HG03064 (cell line): ENCODE results near the gene NEDD8.

ENCODE experiments used
- ATAC-seq: cut with Tn5 transposase; IDR thresholded peaks from one replicate; pipeline ENCODE4 v1.9.1; 2021; ENCODE audit warnings: low read depth; ENCODE audit not compliant: unreplicated experiment

NEDD8 gene

DNA sequence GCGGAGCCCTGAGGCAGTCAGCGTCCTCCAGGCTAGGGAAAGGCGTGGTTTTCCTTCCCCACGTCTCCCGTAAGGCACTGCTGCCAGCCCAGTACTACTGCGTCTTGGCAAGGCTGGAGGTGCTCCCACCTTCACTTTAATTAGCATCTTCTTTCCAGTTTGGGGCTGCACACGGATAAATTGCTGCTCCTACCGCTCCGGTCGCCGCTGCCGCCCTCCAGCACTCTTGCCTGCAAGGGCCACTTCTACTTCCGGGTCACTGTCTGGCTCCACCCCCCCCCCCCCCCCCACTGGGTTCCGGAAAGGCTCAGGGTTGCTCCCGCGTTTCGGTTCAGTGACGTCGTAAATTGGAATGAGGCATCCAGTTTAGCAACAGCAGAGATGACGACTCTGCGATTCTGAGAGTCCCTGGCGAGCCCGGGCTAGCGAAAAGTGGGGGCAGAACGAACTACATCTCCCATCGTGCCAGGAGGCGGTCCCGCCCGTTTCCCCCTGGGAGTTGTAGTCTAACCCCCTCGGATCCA lies at the start of gene NEDD8:
NEDD8 (minus strand) TSS at position 247 of the 524 bp plus-strand sequence; CDS start at position 147, 100 bp downstream.
- ATAC-seq, result peak; percentile 72

DNA sequence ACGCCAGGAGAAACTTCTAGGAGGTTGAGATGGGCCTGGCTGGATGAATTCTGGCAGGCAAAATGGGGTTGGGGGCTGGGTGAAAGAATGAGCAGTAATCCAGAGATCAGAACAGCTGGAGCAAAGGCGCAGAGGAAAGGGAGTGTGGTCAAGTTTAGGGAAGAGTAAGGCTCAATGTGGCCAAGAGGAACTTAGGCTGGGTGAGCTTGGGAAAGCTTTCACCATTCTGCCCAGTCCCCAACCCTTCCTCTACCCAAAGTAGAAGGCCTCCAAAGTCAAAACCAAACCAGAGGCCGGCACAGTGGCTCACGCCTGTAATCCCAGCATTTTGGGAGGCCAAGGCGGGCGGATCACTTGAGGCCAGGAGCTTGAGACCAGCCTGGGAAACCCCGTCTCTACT lies 49.5 kb upstream of the NEDD8 start:
- no peak for ATAC-seq

DNA sequence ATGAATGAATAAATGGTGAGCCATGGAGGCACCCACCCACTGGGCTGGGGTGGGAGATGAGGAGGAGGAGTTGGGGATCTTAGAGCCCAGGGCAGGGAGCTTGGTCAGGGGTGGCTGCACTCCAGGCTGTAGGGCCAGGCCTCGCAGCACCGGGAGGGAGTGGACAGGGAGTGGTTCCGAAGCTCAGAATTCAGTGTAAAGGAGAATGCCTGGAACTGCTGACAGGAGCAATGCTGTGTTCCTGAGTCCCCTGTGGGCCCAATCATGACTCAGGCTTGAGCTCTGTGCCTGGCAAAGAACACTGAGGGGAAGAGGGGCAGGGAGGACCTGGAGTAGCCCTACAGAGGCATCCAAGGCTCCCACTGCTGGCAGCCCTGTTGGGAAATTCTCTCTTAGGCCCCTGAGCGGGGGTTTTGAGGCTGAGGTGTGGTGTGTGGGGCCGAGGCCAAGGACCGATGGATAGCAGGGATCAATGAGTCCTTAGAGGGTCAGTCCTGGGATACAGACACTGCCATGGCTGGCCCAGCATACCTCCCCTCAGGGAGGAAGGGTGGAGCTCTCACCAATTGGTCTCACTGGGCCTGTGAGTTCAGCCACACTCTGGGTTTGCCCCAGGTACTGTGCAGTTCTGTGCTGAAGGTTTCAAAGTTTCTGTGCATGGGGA lies 48.8 kb upstream of the NEDD8 start:
- ATAC-seq, result no peak

DNA sequence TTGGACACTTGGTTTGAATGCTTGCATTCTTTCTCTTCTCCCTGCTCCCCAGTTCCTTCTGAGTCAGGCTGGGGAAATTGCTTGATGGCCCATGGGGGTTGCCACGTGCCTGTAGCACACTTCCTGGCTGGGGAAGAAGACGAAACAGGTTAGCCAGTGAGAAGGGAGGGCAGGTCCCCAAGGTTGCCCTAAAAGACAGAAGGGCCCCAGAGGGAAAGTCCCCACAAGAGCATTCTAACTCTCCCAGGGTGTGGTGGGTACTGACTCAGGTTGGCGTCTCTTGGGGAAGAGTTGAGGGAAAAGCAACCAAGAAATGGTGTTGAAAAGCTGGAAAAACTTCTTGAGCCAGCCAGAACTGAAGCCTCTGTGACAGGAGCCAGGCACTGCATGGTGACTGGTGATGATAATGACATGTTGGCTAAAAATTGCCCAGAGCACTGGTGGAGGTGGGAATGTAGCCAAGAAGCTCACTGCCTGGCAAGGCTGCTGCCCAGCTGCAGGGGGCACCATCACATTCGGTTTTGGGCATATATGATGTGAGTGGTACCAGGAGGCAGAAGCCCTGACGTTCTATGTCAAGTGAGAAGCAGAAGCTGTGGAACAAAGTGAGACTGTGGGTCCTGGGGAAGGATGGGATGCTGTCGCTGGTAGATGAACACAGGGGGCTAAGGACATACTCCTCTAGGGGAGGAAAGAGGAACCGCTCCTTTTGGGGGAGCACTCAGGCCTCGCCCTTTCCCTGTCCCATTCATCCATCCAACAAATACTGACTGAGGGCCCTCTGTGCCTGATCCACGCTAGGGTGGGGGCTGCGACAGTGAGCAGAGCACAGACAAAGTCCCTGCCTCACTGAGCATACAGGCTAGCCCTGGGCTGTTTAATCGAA lies 47.4 kb upstream of the NEDD8 start:
- peak; percentile 72 for ATAC-seq

DNA sequence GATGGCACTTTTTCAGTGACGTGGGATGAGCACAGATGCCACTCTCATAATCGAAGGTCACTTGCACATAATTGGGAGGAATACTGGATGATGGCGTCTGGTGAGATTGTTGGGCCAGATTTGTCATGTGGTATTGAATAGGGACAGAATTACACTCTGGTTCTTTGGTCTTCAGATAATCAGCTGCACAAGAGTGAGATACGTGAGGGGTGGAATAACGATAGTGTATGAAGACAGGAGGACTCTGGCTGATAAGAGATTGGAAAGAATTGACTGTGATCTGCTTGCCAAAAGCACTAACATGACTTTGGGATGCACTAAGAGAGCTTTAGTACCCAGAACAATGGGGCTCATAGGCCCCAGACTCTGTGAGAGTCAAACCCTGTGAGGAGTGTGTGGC lies 46.3 kb upstream of the NEDD8 start:
- no peak for ATAC-seq

DNA sequence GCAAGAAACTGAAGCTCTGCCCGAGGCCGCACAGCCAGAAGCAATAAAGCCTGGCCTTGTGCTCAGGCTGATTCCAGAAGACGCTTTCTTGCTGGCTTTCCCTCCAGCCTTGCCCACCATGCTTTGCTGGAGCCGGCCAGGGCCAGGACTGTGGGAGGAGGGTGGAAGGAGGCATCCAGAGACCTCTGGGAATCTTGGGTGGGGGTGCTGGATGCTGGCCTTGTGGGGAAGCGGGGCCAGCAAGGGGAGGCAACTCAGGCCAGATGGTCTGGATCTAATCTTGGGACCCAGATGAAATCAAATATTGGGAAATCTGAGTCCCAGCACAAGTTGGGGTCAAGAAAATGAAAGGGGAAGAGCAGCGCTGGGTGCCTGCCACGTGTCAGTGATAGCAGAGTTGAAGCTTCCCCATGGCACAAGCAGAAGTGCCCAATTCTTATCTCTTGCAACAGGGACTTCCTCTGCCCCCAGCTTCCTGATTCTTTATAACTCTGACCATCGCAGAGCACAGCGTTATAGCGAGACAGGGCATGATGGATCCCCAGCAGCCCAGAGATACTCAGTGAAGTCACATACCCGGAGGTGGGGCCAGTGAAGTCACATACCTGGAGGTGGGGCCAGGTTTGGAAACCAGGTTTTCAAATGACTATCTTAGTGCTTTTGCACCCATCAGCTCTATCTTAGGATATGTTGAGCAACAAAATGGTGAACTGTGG lies 45.6 kb upstream of the NEDD8 start:
- ATAC-seq, result no peak

DNA sequence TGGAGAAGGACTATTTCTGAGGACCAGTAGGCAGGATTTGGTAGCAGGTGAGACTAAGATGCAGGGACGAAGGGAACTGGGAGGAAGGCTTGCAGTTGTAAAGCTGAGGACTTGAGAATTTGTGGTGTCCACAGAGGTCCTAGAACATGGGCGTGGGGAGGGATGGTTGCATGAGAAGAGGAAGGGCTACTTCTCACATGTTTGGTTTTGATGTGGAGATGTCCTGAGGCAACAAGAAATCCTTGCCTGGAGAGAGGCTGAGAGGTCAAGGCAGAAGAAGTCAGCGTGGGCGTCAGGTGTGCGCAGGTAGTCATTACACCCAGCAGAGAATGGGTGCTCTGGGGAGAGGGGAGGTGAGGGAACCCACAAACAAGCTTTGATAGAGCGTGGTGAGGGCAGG lies 44.9 kb upstream of the NEDD8 start:
- ATAC-seq, result no peak

DNA sequence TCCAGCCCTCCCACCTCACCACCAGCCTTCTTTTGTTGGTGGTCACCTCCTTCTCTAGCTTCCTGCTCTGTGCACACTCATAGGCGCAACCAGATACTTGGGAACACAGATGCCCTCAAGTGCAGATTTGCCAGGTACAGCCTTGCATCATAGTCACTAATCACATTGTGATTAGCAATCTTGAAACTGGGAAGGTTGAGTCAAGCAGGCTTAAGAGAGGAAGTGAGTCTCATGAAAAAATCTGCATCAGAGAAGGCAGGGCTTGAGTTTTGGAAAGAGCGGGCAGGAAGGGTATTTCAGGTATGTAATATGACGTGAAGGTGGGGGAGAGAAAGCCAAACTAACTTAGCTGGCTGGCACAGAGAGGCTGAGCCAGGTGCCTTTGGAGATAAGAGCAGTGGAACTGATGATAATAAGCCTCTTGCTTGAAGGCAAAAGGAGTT lies 42.0 kb upstream of the NEDD8 start:
- ATAC-seq, result peak; percentile 38

DNA sequence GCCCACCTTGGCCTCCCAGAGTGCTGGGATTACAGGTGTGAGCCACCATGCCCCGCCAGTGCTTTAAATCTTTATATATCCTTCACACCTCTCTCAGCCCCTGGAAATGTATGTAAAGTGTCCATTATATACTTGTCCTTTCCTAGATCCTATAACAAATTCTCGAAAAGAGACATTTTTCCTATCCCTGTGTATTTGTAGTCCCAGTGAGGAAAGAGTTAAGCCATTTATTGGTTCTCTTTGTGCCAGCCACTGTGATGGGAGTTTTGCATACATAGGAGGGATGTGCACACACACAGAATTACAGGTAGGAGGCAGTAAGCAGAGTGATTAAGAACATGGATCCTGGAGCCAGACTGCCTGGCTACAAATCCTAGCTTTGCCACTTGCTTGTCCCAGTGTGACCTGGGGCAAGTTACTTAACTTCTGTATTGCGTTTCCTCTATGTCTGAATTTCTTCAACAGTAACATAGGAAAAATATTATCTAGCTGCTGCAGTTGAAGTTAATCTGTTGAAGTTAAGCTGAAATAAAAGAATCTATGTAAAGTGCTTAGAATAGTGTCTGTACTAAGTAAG lies 41.3 kb upstream of the NEDD8 start:
- no peak for ATAC-seq

DNA sequence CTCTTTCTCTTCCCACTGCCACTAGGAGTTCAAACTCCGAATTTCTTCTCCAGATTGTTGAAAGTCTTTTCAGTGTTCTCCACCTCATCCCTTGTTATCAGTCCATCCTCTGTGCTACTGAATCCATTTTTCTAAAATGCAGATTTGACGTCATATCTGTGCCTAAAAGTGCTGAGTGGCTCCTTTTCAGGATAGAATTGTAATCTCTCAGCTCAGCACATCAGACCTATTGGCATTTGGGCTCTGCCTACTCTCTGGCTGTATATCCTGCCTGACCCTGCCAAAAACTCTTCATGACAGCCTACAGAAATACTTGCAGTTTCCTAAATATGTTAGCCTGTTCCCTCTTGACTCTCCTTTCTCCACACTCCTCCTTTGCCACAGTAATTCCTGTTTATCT lies 40.3 kb upstream of the NEDD8 start:
- ATAC-seq, result no peak

DNA sequence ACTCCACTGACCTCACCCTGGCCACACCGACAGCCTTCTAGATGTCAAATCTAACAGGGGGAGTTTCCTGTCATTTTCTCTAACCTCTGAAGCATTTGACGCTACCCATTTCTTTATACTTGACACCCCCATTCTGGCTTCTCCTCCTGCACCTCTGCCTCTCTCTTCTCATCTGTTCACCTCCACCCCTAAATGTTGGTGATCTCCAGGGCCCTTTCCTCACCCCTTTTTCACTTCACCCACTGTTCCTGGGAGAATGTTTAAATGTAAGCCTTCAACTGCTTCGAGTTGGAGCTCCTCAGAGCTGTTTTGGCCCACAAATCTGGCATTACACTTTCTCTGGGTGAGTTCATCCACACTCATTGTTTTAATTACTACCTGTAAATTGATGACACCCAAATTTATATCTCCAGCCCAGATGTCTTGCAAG lies 39.7 kb upstream of the NEDD8 start:
- no peak for ATAC-seq

DNA sequence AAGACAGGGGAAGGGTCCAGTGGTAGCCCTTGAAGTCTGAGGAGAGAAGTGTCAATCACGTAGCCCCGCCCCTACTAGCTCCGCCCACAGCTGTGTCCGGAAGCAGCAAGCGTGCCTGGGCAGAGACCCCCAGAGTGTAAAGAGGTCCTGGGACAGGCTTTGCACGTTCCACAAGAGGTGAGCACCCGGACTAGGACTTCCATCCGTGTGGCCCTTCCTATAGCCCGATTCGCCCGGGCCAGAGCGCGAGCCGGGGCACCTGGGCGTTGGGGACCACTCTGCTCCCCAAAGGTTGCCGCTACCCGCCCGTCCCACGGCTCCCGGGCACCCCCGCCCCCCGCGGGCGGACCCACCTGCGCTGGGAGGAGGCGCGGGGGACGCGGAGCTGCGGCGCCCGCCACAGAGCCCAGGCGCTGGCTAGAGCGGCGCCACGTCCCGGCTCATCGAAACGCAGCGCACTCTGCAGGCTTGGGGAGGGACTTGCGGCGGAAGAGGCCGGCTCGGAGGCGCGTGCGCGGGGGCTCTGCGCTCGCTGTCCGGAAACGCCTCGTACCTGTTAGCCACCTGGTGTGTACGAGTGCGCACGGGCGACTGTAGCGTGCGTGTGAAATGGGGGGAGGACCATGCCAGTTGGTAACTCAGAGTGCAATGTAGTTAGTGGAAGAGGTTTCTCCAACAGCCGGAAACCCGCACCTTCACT lies 39.1 kb upstream of the NEDD8 start, which contains the start of gene RABGGTA:
RABGGTA (minus strand) TSS at position 464 of the 700 bp plus-strand sequence. CDS start 482 bp downstream, outside the sequence.
- peak; percentile 84 for ATAC-seq

DNA sequence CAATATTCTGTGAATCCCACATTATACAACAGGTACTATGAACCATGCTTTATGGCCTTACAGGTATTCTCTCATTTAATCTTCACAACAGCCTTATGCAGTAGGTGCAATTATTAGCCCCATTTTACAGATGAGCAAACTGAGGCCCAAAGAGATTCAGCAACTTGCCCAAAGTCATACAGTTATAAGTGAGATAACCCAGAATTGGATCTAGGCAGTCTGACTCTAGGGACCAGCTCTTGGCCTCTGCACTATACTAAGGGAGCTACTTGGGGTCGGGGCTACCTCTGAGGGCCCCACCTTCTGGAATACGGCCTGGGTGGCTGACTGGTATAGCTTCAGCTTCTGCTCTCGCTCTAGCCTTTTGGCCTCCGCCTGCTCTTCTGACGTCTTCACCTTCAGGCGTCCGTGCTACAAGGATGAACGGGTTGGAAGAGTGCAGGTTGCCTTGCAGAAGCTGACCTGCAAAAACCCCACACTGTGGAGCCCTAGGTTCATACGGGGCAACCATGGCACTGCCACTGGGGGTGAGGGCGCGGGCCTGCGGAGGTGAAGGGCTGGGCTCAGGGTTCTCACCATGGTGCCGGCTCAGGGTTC lies 38.5 kb upstream of the NEDD8 start:
- ATAC-seq, result no peak

DNA sequence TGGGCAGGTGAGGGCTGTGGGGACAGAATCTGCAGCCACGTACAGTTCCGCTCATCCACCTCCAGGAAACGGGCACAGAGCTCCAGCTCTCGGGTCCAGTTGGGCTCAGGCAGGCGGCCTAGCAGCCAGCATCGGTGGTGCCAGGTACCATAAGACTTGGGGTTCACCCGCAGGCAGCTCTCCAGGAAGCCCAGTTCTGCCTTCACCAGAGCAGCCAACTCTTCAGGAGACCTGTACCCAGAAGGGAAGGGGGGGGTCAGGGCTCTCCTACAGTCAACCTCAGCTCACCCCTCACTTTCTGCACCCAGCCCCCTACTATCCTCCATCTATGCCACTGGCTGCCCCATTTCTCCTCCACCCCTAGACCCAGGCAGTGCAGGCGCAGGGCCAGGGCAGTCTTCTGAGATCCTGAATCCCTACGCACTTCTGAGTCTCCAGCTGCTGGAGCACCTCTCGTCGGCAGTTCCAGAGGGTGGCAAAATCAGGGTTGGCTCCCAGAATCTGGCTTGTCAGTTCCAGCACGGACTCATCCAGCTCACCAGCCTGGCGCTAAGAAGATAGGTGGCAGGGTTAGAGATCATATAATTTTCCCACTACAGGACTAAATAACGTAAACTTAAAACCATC lies 37.9 kb upstream of the NEDD8 start:
- no peak for ATAC-seq

DNA sequence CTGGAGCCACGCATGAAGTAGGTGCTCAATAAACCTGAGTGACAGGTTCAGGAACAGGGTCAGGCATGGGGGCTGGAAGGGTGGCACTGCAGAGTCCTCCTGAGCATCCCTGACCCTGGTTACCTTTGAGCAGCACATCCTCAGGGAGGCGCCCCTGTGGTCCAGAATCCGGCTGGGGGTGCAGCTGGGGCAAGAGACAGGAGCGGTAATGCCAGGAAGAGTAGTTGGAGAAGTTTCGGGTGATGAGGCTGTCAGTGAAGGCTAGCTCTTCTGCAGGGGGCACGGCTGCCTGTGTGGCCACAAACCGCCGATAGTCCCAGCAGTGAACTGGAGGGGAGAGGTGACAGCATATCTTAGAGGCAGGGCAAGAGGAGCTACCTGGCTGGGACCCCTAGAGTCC lies 37.2 kb upstream of the NEDD8 start:
- ATAC-seq, result no peak

DNA sequence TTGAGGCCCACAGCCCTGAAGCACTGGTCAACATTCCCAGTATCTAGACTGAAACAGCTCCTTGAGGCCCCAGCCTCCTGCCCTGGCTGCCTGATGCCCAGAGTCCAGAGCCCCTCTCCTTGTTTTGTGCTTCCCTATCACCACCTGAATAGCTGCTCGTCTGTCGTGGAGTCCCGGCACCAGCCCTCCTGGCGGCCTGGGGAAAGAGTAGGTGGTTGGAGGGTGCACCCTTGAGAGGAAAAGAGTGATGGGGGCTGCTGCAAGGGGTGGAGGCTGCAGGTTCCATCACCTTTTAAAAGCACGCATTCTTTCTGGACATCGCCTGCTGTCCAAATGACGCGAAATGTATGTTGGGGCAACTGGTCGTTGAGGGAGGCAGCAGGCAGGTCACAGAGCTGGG lies 36.1 kb upstream of the NEDD8 start:
- ATAC-seq, result no peak

DNA sequence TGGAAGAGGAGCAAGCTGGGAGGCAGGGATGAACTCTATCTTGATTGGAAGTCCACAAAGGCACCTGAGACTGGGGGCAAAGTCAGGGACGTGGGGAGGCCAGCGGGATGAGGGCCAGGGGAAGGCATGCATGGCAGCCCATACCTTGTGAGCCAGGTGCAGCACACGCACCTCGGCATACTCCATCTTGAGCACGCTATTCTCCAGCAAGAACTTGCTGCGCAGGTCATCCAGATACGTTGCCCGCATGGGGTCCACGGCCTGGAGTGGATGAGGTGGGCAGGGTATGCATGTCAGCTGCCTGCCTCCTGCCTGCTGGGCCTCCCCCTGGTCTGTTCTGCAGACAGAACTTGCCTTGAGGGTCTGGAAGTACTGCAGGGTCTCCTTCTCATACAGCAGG lies 35.3 kb upstream of the NEDD8 start:
- ATAC-seq, result no peak

DNA sequence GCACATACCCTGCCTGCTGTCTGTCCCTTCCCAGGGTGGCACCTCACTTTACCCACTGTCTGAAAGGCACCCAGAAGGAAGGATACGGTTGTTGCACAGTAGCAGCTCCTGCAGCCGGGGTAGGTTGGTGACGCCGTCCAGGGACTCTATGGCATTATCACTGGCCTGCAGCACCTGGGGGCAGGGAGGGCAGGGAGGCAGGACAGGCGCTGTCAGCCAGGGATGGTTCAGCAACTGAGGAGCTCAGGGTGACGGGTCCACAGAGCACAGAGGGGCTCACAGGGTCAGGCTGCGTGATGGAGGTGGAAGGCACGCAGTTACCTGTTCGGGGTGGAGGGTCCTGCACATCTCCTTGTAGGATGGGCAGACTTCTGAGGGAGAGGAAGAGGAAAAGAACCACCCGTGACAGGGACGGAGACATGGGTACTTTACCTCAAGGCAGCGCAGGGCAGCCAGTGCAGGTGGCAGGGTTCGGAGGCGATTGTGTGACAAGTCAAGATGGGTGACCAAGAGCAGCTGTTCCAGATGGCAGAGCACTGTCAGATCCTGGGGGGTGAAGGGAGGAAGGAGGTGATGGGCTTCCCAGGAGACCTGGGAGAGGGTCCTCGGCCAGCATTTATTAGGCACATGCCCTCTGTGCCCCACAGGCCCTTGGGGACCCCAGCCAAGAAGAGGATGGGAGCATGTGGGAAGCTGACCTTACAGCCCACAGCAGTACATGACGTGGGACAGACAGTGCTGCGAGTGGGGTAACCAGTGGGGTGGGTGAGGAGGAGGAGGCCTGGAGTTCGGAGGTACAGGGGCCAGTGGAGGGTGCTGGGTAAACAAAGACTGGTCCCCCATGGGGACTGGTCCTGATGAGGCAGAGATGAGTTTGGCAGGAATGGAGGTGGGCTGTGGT lies 34.4 kb upstream of the NEDD8 start:
- no peak for ATAC-seq
